ENCODE results near the gene CAPS2. TPM values are rescaled to one million over a fixed set of nuclear protein-coding genes. Genes with fewer than 3 reads are reported as not detected.

The CAPS2 gene
- total RNA-seq, 2 experiments from 2014 or later = not detected

GRCh38 chr12:75361408-75361807 lies 31.3 kb upstream of the CAPS2 start:
- intact Hi-C loops (cut with micrococcal nuclease; ENCODE audit: unreplicated experiment) = no loop called here
- CTCF ChIA-PET (ENCODE audit: unreplicated experiment) = no interaction called here
- BruUV-seq (replicated peaks) = no TSS peak

GRCh38 chr12:75360920-75361319 lies 30.8 kb upstream of the CAPS2 start:
- no peaks in the 10 kb centered on the region for H3K4me1 ChIP-seq (ENCODE audit: insufficient read depth, low read length, poor library complexity, severe bottlenecking)
- no peak for DNase-seq (ENCODE audit: low spot score)
- H3K36me3 ChIP-seq (ENCODE audit: insufficient read depth, low read length) = no peaks in the 10 kb centered on the region
- no peaks in the 10 kb centered on the region for H3K79me2 ChIP-seq (ENCODE audit: insufficient read depth, low read depth, low read length)
- H3K4me3 ChIP-seq (ENCODE audit: low read depth, low read length, poor library complexity, severe bottlenecking) = no peak overlapping the region
- no peak overlapping the region for H2AFZ ChIP-seq (ENCODE audit: low read length)
- H4K20me1 ChIP-seq (ENCODE audit: insufficient read depth, low read length) = no peaks in the 10 kb centered on the region
- BruUV-seq (replicated peaks) = no TSS peak
- intact Hi-C loops (cut with micrococcal nuclease; ENCODE audit: unreplicated experiment) = no loop called here
- ChIA-PET POLR2A (no interaction called here), CTCF (ENCODE audit: unreplicated experiment) (no interaction called here)
- no peak overlapping the region for H3K4me2 ChIP-seq (ENCODE audit: low read length)
- TF ChIP-seq CTCF (conservative IDR thresholded peaks at IDR 0.05; ENCODE audit: low read length) (no peak), EZH2phosphoT487 (IDR thresholded peaks at IDR 0.05; ENCODE audit: borderline replicate concordance, low read depth, low read length) (no peak)
- no peaks in the 10 kb centered on the region for H3K9me3 ChIP-seq (ENCODE audit: low read length)
- H3K27ac ChIP-seq (ENCODE audit: low read depth, low read length, poor library complexity, severe bottlenecking) = no peak overlapping the region
- H3K9me2 ChIP-seq (ENCODE audit: insufficient read depth, low read length) = no peaks in the 10 kb centered on the region

More at GRCh38 chr12:75361408-75361807, 31.3 kb upstream of the CAPS2 start:
- no peak overlapping the region for H3K4me3 ChIP-seq (ENCODE audit: low read depth, low read length, poor library complexity, severe bottlenecking)
- H3K4me1 ChIP-seq (ENCODE audit: insufficient read depth, low read length, poor library complexity, severe bottlenecking) = no peaks in the 10 kb centered on the region
- no peak for TF ChIP-seq EZH2phosphoT487 (IDR thresholded peaks at IDR 0.05; ENCODE audit: borderline replicate concordance, low read depth, low read length)
- no peak for TF ChIP-seq CTCF (conservative IDR thresholded peaks at IDR 0.05; ENCODE audit: low read length)
- no peaks in the 10 kb centered on the region for H3K36me3 ChIP-seq (ENCODE audit: insufficient read depth, low read length)
- no peak overlapping the region for H3K4me2 ChIP-seq (ENCODE audit: low read length)
- no peak overlapping the region for H3K27ac ChIP-seq (ENCODE audit: low read depth, low read length, poor library complexity, severe bottlenecking)
- H2AFZ ChIP-seq (ENCODE audit: low read length) = no peak overlapping the region
- H3K79me2 ChIP-seq (ENCODE audit: insufficient read depth, low read depth, low read length) = no peaks in the 10 kb centered on the region
- no peak for DNase-seq (ENCODE audit: low spot score)
- H3K9me2 ChIP-seq (ENCODE audit: insufficient read depth, low read length) = no peaks in the 10 kb centered on the region
- POLR2A ChIA-PET = no interaction called here
- H3K9me3 ChIP-seq (ENCODE audit: low read length) = no peaks in the 10 kb centered on the region
- H4K20me1 ChIP-seq (ENCODE audit: insufficient read depth, low read length) = no peaks in the 10 kb centered on the region

- H3K79me2 ChIP-seq (ENCODE audit: insufficient read depth, low read depth, low read length) = no peaks in the 10 kb centered on the region
- intact Hi-C loops (cut with micrococcal nuclease; ENCODE audit: unreplicated experiment) = no loop called here
- no peak overlapping the region for H3K4me3 ChIP-seq (ENCODE audit: low read depth, low read length, poor library complexity, severe bottlenecking)
- no peak overlapping the region for H3K27ac ChIP-seq (ENCODE audit: low read depth, low read length, poor library complexity, severe bottlenecking)
- no peaks in the 10 kb centered on the region for H4K20me1 ChIP-seq (ENCODE audit: insufficient read depth, low read length)
- no peak overlapping the region for H2AFZ ChIP-seq (ENCODE audit: low read length)
- TF ChIP-seq EZH2phosphoT487 (IDR thresholded peaks at IDR 0.05; ENCODE audit: borderline replicate concordance, low read depth, low read length) = no peak
- TF ChIP-seq CTCF (conservative IDR thresholded peaks at IDR 0.05; ENCODE audit: low read length) = no peak
- no peaks in the 10 kb centered on the region for H3K9me3 ChIP-seq (ENCODE audit: low read length)
- no peak for DNase-seq (ENCODE audit: low spot score)
- H3K9me2 ChIP-seq (ENCODE audit: insufficient read depth, low read length) = no peaks in the 10 kb centered on the region
- no TSS peak for BruUV-seq (replicated peaks)
- CTCF ChIA-PET (ENCODE audit: unreplicated experiment) = no interaction called here
- no peaks in the 10 kb centered on the region for H3K4me1 ChIP-seq (ENCODE audit: insufficient read depth, low read length, poor library complexity, severe bottlenecking)
- no peaks in the 10 kb centered on the region for H3K36me3 ChIP-seq (ENCODE audit: insufficient read depth, low read length)
- H3K4me2 ChIP-seq (ENCODE audit: low read length) = no peak overlapping the region
- POLR2A ChIA-PET = interaction anchor here (0.8 kb wide), 1 partner anchor 22 kb away, joined by 3 read pairs; no protein-coding TSS in a partner anchor
Measured at GRCh38 chr12:75354011-75354410, 23.9 kb upstream of the CAPS2 start.

Measured in OCI-LY7 (cell line).